IMR-90 (cell line): ENCODE measurements around the gene VSNL1.

ENCODE experiments used
- BHLHE40 ChIP-seq: fragments of 150-350 bp; IDR thresholded peaks from 2 replicates; pipeline ENCODE4 v1.6.1; 2016; ENCODE audit warnings: mild to moderate bottlenecking, low read depth, low read length
- CTCF ChIP-seq: conservative IDR thresholded peaks from 2 replicates; pipeline ENCODE4 v1.5.1; 2012; ENCODE audit warnings: mild to moderate bottlenecking, low read depth, low read length, improper control_type of control experiment
- ELK1 ChIP-seq: fragments of 150-350 bp; IDR thresholded peaks from 2 replicates; pipeline ENCODE4 v1.6.1; 2016; ENCODE audit warnings: low read depth, mild to moderate bottlenecking, low read length, moderate library complexity, borderline replicate concordance
- POLR2A ChIP-seq: IDR thresholded peaks from 2 replicates; pipeline ENCODE4 v1.6.1; 2012; ENCODE audit warnings: mild to moderate bottlenecking, low read depth, low read length
- RAD21 ChIP-seq: IDR thresholded peaks from 2 replicates; pipeline ENCODE4 v1.6.1; 2012; ENCODE audit warnings: low read length, improper control_type of control experiment
- RCOR1 ChIP-seq: IDR thresholded peaks from 2 replicates; pipeline ENCODE4 v1.6.1; 2012; ENCODE audit warnings: mild to moderate bottlenecking, low read length, improper control_type of control experiment; ENCODE audit not compliant: insufficient replicate concordance
- RFX5 ChIP-seq: IDR thresholded peaks from 2 replicates; pipeline ENCODE4 v1.8.0; 2012; ENCODE audit warnings: low read depth, mild to moderate bottlenecking, low read length, moderate library complexity

GRCh38 chr2:17538844-17539554 is 1.5 kb upstream of the VSNL1 start:
- TF ChIP-seq CTCF, result no peak
- no peak for TF ChIP-seq RCOR1
- TF ChIP-seq POLR2A, result no peak
- no peak for TF ChIP-seq ELK1
- TF ChIP-seq RFX5, result no peak
- TF ChIP-seq BHLHE40, result no peak
- no peak for TF ChIP-seq RAD21
